Lower leg skin (tissue), 4 donors: ENCODE results near the gene SRRM3. TPM values are rescaled to one million over a fixed set of nuclear protein-coding genes. Genes with fewer than 3 reads are reported as not detected.

Experiments
- DNase-seq, 2 donors: peaks; one replicate each; pipeline ENCODE4 v3.0.0-alpha.2; 2019; ENCODE audit warnings: low spot score in 2 of 2
- H3K4me3 ChIP-seq: fragments of 200-600 bp; sonication (generic); 2 replicates; pipeline ENCODE4 v1.5.1; 2017; ENCODE audit warnings: mild to moderate bottlenecking, low read depth; ENCODE audit not compliant: poor library complexity, severe bottlenecking
- CTCF ChIP-seq, 3 donors: fragments of 450-650 bp; IDR thresholded peaks; one replicate each; pipeline ENCODE4 v1.5.1; 2016; ENCODE audit warnings: antibody characterized with exemption in 3 of 3, mild to moderate bottlenecking in 3 of 3, moderate library complexity in 2 of 3
- POLR2A ChIP-seq, 2 donors: fragments of 450-650 bp; IDR thresholded peaks; one replicate each; pipeline ENCODE4 v1.6.1; 2016 to 2017; ENCODE audit warnings: antibody characterized with exemption in 2 of 2, mild to moderate bottlenecking in 1 of 2, moderate library complexity in 1 of 2
- WGBS, 2 donors: methylation state at CpG; one replicate each; pipeline ENCODE4 v1.1.5; 2018; 5-methylcytosine and 5-hydroxymethylcytosine counted together
- intact Hi-C: fragments of 100-400 bp; cut with DNase I; formaldehyde crosslinking; loops from one replicate; pipeline ENCODE4 v1.15.0; 2023; ENCODE audit warnings: low total_unique reads
- total RNA-seq, 4 donors: library from RNA; depleted of rRNA; stranded (reverse); fragments of >200 nt; gene quantifications; one replicate each; pipeline ENCODE4 v1.1.0, GENCODE V29; 2016

The SRRM3 gene
- total RNA-seq, 4 donors from 2014 or later, result 7.5 to 12.3 (median 9.4) TPM

- no peak overlapping the region for H3K4me3 ChIP-seq
- WGBS, 2 donors, result 43 to 50% methylated on average over 6 of the region's 6 CpGs
- TF ChIP-seq POLR2A (IDR thresholded peaks at IDR 0.05), result no peak
- no peak for TF ChIP-seq CTCF (IDR thresholded peaks at IDR 0.05)
- DNase-seq, result no peak
- intact Hi-C loops, result no loop called here
Observed at GRCh38 chr7:76217942-76218566, 16.4 kb downstream of the SRRM3 start.

GRCh38 chr7:76220185-76221057, 18.7 kb downstream of the SRRM3 start:
- intact Hi-C loops, result no loop called here
- no peak for DNase-seq
- no peak overlapping the region for H3K4me3 ChIP-seq
- TF ChIP-seq POLR2A (IDR thresholded peaks at IDR 0.05) (no peak), CTCF (IDR thresholded peaks at IDR 0.05) (no peak)
- WGBS, 2 donors, result 25 to 39% methylated on average over 14 to 16 of the region's 16 CpGs

- H3K4me3 ChIP-seq, result no peak overlapping the region
- no peak for TF ChIP-seq CTCF (IDR thresholded peaks at IDR 0.05)
- no peak for TF ChIP-seq POLR2A (IDR thresholded peaks at IDR 0.05)
- DNase-seq, result no peak
- 86 to 87% methylated on average over 2 of the region's 2 CpGs for WGBS, 2 donors
- intact Hi-C loops, result no loop called here
Observed at GRCh38 chr7:76222333-76222732, 20.6 kb downstream of the SRRM3 start.

- DNase-seq, result no peak
- intact Hi-C loops, result no loop called here
- no peak overlapping the region for H3K4me3 ChIP-seq
- TF ChIP-seq POLR2A (IDR thresholded peaks at IDR 0.05), result no peak
- TF ChIP-seq CTCF (IDR thresholded peaks at IDR 0.05), result no peak
- WGBS, 2 donors, result 69 to 79% methylated on average over 5 of the region's 5 CpGs
Observed at GRCh38 chr7:76222839-76223238, 21.1 kb downstream of the SRRM3 start.

GRCh38 chr7:76223286-76223972, 21.7 kb downstream of the SRRM3 start:
- WGBS, 2 donors, result 11 to 17% methylated on average over 3 of the region's 3 CpGs
- TF ChIP-seq POLR2A (IDR thresholded peaks at IDR 0.05), result no peak
- TF ChIP-seq CTCF (IDR thresholded peaks at IDR 0.05), result no peak
- DNase-seq, result no peak
- H3K4me3 ChIP-seq, result no peak overlapping the region
- intact Hi-C loops, result no loop called here
